Measurements from ENCODE around the gene NEURL1.
"Not testable (repeated sequence)": the region's sequence is repeated elsewhere in the genome, so short reads cannot be mapped to it uniquely, and the experiment has no call there.

Gene NEURL1

DNA sequence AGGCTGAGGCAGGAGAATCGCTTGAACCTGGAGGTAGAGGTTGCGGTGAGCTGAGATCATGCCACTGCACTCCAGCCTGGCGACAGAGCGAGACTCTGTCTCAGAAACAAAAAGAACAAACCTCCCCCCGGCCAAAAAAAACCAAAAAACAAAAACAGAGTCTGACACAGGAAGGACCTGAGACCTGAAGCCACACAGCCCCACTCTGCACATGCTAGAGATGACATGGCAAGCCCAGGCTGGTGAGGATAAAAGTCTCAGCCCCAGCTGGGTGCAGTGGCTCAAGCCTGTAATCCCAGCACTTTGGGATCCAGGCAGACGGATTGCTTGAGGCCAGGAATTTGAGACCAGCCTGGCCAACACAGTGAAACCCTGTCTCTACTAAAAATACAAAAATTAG lies 139.4 kb downstream of the NEURL1 start:
- not testable (repeated sequence) for DNase-seq

- no peak for DNase-seq
Measured at GRCh38 chr10:103633846-103634245, 140.3 kb downstream of the NEURL1 start.

GRCh38 chr10:103635580-103635979 lies 142.1 kb downstream of the NEURL1 start:
- DNase-seq = no peak

DNA sequence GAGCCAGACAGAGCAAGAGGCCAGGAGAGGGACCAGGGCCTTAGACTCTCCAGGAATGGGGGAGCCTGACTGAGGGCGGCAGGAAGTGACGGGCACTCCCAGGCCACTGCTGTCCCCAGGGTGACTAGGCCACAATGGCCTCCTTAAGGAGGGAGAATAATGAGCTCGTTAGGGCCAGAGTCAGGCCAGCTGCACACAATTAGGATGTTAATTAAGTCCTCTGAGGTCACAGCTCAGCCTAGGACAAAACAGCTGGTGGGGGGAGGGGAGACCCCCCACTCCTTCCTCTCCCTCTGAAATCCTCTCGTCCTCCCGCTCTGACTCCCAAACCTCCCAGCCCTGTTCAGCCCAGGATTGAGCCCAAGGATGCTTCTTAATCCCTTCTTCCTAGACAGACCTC lies 143.0 kb downstream of the NEURL1 start:
- no peak for DNase-seq

DNA sequence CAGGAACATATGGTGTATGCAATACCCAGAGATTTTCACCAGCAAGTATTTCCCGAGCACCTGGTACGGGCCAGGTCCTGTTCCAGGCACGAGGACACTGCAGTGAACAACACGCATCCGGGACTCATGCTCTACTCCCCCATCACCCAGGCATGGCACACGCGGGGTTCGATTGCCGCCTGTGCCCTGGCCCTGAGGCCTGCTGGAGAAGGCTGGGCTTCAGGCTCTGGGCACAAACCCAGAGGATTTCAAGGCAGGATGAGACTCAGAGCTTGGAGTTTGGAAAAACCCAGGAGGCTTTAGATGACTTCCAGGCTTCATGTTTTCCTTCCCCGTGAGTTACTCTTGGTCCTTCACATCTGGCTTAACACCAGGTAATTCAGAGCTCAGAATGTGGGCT lies 143.5 kb downstream of the NEURL1 start:
- no peak for DNase-seq

- DNase-seq = no peak
Measured at GRCh38 chr10:103637927-103638557, 144.5 kb downstream of the NEURL1 start.

DNA sequence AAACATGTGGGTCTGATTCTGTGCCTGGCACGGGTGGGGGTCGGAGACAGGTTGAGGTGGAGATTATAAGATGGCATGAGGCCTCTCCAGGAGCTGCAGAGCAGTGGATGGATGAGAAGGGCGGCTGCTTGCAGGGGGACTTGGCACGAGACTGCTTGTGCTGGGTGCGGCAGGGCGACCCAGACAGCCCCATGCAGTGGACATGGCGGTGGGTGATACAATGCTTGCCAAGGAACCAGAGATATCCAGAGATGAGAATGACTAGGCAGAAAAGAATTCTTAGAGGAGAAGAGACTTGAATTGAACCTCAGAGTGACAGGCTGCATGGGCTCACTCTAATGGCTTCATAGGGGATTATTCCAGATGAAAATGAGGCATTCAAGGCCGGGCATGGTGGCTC lies 145.4 kb downstream of the NEURL1 start:
- no peak for DNase-seq

- no peak for DNase-seq
Measured at GRCh38 chr10:103640436-103641181, 147.1 kb downstream of the NEURL1 start.

GRCh38 chr10:103641326-103641725 lies 147.8 kb downstream of the NEURL1 start:
- DNase-seq = no peak
